ENCODE measurements around the gene FURIN.
"Not testable (repeated sequence)": the region's sequence is repeated elsewhere in the genome, so short reads cannot be mapped to it uniquely, and the experiment has no call there.

The FURIN gene

GRCh38 chr15:90844696-90845095 is 23.7 kb upstream of the FURIN start:
- no peak for TF ChIP-seq CTCF (IDR thresholded peaks at IDR 0.05; ENCODE audit: control insufficient read depth, extremely low read depth, insufficient read depth)
- no peak for DNase-seq (ENCODE audit: low read depth)
- H3K4me3 ChIP-seq (ENCODE audit: low read depth, low read length) = no peak overlapping the region

GRCh38 chr15:90845201-90845949 is 23.0 kb upstream of the FURIN start:
- H3K4me3 ChIP-seq (ENCODE audit: low read depth, low read length) = no peak overlapping the region
- no peak for TF ChIP-seq CTCF (IDR thresholded peaks at IDR 0.05; ENCODE audit: control insufficient read depth, extremely low read depth, insufficient read depth)
- DNase-seq (ENCODE audit: low read depth) = no peak

- H3K4me3 ChIP-seq (ENCODE audit: low read depth, low read length); DNase-seq (ENCODE audit: low read depth): not testable (repeated sequence)
Observed at GRCh38 chr15:90849424-90849823, 19.0 kb upstream of the FURIN start.

- H3K4me3 ChIP-seq (ENCODE audit: low read depth, low read length) = no peak overlapping the region
- TF ChIP-seq CTCF (IDR thresholded peaks at IDR 0.05; ENCODE audit: control insufficient read depth, extremely low read depth, insufficient read depth) = no peak
- DNase-seq (ENCODE audit: low read depth) = no peak
Observed at GRCh38 chr15:90851114-90851513, 17.3 kb upstream of the FURIN start.

- no peak for DNase-seq (ENCODE audit: low read depth)
- TF ChIP-seq CTCF (IDR thresholded peaks at IDR 0.05; ENCODE audit: control insufficient read depth, extremely low read depth, insufficient read depth) = no peak
- no peak overlapping the region for H3K4me3 ChIP-seq (ENCODE audit: low read depth, low read length)
Observed at GRCh38 chr15:90851940-90852339, 16.4 kb upstream of the FURIN start.

- no peak overlapping the region for H3K4me3 ChIP-seq (ENCODE audit: low read depth, low read length)
- TF ChIP-seq CTCF (IDR thresholded peaks at IDR 0.05; ENCODE audit: control insufficient read depth, extremely low read depth, insufficient read depth) = no peak
- no peak for DNase-seq (ENCODE audit: low read depth)
Observed at GRCh38 chr15:90855139-90855538, 13.2 kb upstream of the FURIN start.

- H3K4me3 ChIP-seq (ENCODE audit: low read depth, low read length) = no peak overlapping the region
- no peak for DNase-seq (ENCODE audit: low read depth)
- TF ChIP-seq CTCF (IDR thresholded peaks at IDR 0.05; ENCODE audit: control insufficient read depth, extremely low read depth, insufficient read depth) = no peak
Observed at GRCh38 chr15:90857337-90857736, 11.1 kb upstream of the FURIN start.

All from LNCaP clone FGC (cell line).